ENCODE data around the gene TGFBR3L. TPM values are rescaled to one million over a fixed set of nuclear protein-coding genes. Genes with fewer than 3 reads are reported as not detected.
"Not testable (repeated sequence)": the region's sequence is repeated elsewhere in the genome, so short reads cannot be mapped to it uniquely, and the experiment has no call there.

TGFBR3L gene
- total and polyA plus RNA-seq, 5 donors from 2014 or later, result 1.1 TPM; not detected in 4

DNA sequence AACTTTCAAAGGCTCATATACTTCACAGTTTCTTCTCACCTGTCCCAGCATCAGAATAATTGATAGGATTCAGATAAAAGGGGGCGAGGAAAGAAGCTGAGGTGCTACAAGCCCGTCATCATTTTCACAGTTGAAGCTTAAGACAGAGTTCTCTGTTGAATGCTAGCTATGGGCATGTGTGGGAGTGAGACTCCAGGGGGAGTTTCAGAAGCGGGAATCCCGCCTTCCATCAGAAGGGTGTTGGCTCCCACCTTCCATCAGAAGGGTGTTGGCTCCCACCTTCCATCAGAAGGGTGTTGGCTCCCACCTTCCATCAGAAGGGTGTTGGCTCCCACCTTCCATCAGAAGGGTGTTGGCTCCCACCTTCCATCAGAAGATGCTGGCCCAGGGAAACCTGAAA lies 46.5 kb downstream of the TGFBR3L start:
- H3K27me3 Mint-ChIP-seq; H3K4me3 ChIP-seq (ENCODE audit: low read depth, low read length); H3K4me1 ChIP-seq (ENCODE audit: control insufficient read depth, insufficient read depth, low read length, poor library complexity, severe bottlenecking); DNase-seq; H3K4me1 Mint-ChIP-seq; H3K4me3 Mint-ChIP-seq; ATAC-seq (ENCODE audit: low read depth in 2 of 2); H3K27ac ChIP-seq (ENCODE audit: insufficient read depth, low read length, poor library complexity, severe bottlenecking); H3K9me3 ChIP-seq (ENCODE audit: control insufficient read depth in 2 of 2, low read length in 2 of 2); H3K9me3 Mint-ChIP-seq; H3K27ac Mint-ChIP-seq; H3K27me3 ChIP-seq (ENCODE audit: control insufficient read depth, insufficient read depth, low read length): not testable (repeated sequence)
- H3K36me3 ChIP-seq (ENCODE audit: control insufficient read depth, insufficient read depth, low read length), result peaks cover 52% of the 10 kb centered on the region
- H3K36me3 Mint-ChIP-seq, result peaks cover 13% of the 10 kb centered on the region

DNA sequence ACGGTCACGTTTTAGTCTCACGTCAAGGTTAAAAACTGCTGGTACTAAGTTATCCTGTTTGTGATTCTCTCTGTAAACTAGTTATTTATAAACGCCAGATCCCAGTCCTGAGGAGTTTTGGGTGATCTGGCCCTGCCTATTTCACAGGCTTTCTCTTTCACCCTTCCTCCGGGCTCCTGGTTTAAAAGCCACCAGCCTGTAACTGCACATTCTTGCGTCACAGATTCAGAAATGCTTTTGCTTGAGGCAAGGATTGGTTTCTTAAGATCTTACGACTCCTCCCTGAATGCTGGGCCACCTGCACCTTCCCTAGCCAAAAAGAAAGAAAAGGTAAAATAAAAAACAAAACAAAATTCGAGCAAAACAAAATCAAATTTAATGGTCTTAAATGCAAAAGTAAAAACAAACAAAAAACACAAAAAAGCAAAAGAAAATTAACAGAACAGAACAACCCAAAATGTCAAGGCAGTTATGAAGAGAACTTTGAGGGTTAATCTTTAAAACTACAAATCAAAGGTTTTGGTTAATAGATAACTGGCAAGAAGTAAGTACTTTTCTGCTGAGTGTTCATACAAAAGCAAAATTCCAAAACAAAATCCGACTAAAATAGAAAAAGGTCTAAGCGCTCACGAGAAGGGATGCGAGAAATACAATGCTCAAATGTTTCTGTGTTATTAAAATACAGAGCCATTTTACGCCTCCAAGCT lies 47.4 kb downstream of the TGFBR3L start:
- Mint-ChIP-seq H3K27ac (no peak overlapping the region), H3K4me3 (no peak overlapping the region), H3K27me3 (no peaks in the 10 kb centered on the region), H3K9me3 (no peaks in the 10 kb centered on the region), H3K36me3 (peaks cover 17% of the 10 kb centered on the region), H3K4me1 (peaks cover 0 to 4% (median 2%) of the 10 kb centered on the region in 4 donors)
- Histone ChIP-seq H3K4me3 (ENCODE audit: low read depth, low read length) (no peak overlapping the region), H3K9me3 (ENCODE audit: control insufficient read depth in 2 of 2, low read length in 2 of 2) (no peaks in the 10 kb centered on the region), H3K27ac (ENCODE audit: insufficient read depth, low read length, poor library complexity, severe bottlenecking) (no peak overlapping the region), H3K27me3 (ENCODE audit: control insufficient read depth, insufficient read depth, low read length) (no peaks in the 10 kb centered on the region), H3K36me3 (ENCODE audit: control insufficient read depth, insufficient read depth, low read length) (peaks cover 62% of the 10 kb centered on the region), H3K4me1 (ENCODE audit: control insufficient read depth, insufficient read depth, low read length, poor library complexity, severe bottlenecking) (no peaks in the 10 kb centered on the region)
- DNase-seq (no peak), ATAC-seq (ENCODE audit: low read depth in 2 of 2) (no peak)

DNA sequence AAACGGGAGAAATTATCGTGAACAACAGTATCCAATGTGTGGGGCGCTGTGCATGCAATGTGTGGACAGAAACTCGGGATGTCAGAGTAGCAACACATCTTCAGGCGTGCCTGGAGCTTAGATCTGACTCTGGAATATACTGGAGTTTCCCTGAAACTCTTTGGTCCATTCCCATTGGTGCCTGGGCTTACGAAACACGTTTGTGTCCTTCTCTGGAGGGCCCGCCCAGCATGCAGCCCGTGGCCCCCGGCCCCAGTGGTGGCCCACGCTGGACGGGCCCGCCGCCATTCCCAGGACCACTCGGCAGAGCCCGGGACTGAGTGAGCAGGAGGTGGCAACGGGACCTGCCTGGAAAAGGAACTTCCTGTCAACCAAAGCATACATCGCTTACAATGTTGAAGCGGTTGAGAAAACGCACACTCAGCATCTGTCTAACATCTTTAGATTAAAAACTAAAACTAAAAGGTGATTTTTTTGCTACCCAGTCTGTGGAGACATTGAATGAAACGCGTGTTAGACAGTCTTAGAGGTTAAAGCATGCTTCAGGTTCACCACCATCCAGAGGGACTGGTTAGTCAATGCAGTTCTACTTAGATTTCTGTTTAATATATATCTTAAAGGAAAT lies 48.1 kb downstream of the TGFBR3L start:
- DNase-seq, result no peak
- ATAC-seq (ENCODE audit: low read depth in 2 of 2), result no peak
- H3K27ac ChIP-seq (ENCODE audit: insufficient read depth, low read length, poor library complexity, severe bottlenecking), result no peak overlapping the region
- Mint-ChIP-seq H3K27me3 (no peaks in the 10 kb centered on the region), H3K36me3 (peaks cover 23% of the 10 kb centered on the region), H3K4me3 (no peak overlapping the region), H3K4me1 (peaks cover 0 to 4% (median 2%) of the 10 kb centered on the region in 4 donors), H3K9me3 (no peaks in the 10 kb centered on the region), H3K27ac (no peak overlapping the region)
- H3K4me3 ChIP-seq (ENCODE audit: low read depth, low read length), result no peak overlapping the region
- H3K36me3 ChIP-seq (ENCODE audit: control insufficient read depth, insufficient read depth, low read length), result peaks cover 69% of the 10 kb centered on the region
- no peaks in the 10 kb centered on the region for H3K9me3 ChIP-seq (ENCODE audit: control insufficient read depth in 2 of 2, low read length in 2 of 2)
- no peaks in the 10 kb centered on the region for H3K27me3 ChIP-seq (ENCODE audit: control insufficient read depth, insufficient read depth, low read length)
- H3K4me1 ChIP-seq (ENCODE audit: control insufficient read depth, insufficient read depth, low read length, poor library complexity, severe bottlenecking), result no peaks in the 10 kb centered on the region

DNA sequence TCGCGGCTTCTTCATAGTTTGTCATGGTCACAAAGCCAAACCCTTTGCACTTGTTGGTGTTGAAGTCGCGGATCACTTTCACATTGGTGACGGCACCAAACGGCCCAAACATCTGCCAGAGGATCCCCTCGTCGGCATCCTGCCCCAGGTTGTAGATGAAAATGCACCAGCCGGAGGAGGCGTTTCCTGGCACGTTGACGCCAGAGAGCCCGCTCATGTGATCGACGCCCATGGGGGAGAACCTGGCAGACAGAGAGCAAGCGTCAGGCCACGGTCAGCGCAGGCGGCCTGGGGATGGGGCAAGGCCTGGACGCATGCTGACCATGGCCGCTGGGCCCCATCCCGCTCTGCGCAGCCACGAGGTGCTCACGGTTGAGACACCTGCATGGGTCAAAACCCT lies 48.9 kb downstream of the TGFBR3L start:
- Mint-ChIP-seq H3K9me3 (no peaks in the 10 kb centered on the region), H3K27me3 (no peaks in the 10 kb centered on the region), H3K4me1 (peaks cover 0 to 4% (median 2%) of the 10 kb centered on the region in 4 donors), H3K4me3 (no peak overlapping the region), H3K36me3 (peaks cover 23% of the 10 kb centered on the region), H3K27ac (no peak overlapping the region)
- DNase-seq (no peak), ATAC-seq (ENCODE audit: low read depth in 2 of 2) (no peak)
- H3K4me3 ChIP-seq (ENCODE audit: low read depth, low read length), result no peak overlapping the region
- no peak overlapping the region for H3K27ac ChIP-seq (ENCODE audit: insufficient read depth, low read length, poor library complexity, severe bottlenecking)
- H3K9me3 ChIP-seq (ENCODE audit: control insufficient read depth in 2 of 2, low read length in 2 of 2), result no peaks in the 10 kb centered on the region
- peaks cover 75% of the 10 kb centered on the region for H3K36me3 ChIP-seq (ENCODE audit: control insufficient read depth, insufficient read depth, low read length)
- no peaks in the 10 kb centered on the region for H3K4me1 ChIP-seq (ENCODE audit: control insufficient read depth, insufficient read depth, low read length, poor library complexity, severe bottlenecking)
- no peaks in the 10 kb centered on the region for H3K27me3 ChIP-seq (ENCODE audit: control insufficient read depth, insufficient read depth, low read length)

DNA sequence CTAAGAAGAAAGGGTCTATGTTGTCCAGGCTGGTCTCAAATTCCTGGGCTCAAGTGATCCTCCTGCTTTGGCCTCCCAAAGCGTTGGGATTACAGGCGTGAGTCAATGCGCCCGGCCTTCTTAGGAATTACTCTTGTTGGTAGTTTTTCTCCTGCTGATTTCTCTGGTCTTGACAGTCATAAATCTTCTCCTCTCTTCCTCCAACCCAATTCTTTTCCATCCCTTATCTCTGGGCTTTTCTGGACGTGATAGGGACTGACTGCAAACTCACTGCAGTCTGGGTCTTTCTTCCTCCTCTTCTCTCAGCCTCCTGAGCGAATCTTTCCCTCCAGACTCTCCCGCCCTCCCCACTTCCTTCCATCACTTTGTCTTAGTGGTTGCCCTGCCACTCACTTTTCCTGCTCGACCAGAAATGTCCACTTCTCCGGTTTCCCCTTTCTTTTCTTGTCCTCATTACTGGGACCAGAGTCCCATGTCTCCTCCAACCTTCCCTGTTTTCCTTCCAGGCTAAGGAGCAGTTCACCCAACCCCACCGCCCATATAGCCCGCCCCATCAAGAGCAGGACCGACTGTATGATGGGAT lies 50.7 kb downstream of the TGFBR3L start:
- Mint-ChIP-seq H3K36me3 (peaks cover 23% of the 10 kb centered on the region), H3K27me3 (no peaks in the 10 kb centered on the region), H3K4me3 (no peak overlapping the region), H3K9me3 (no peaks in the 10 kb centered on the region), H3K27ac (no peak overlapping the region), H3K4me1 (peaks cover 0 to 5% (median 2%) of the 10 kb centered on the region in 4 donors)
- no peak overlapping the region for H3K27ac ChIP-seq (ENCODE audit: insufficient read depth, low read length, poor library complexity, severe bottlenecking)
- ATAC-seq (ENCODE audit: low read depth in 2 of 2) (no peak), DNase-seq (no peak)
- peaks cover 79% of the 10 kb centered on the region for H3K36me3 ChIP-seq (ENCODE audit: control insufficient read depth, insufficient read depth, low read length)
- H3K9me3 ChIP-seq (ENCODE audit: control insufficient read depth in 2 of 2, low read length in 2 of 2), result no peaks in the 10 kb centered on the region
- H3K27me3 ChIP-seq (ENCODE audit: control insufficient read depth, insufficient read depth, low read length), result no peaks in the 10 kb centered on the region
- H3K4me1 ChIP-seq (ENCODE audit: control insufficient read depth, insufficient read depth, low read length, poor library complexity, severe bottlenecking), result no peaks in the 10 kb centered on the region
- no peak overlapping the region for H3K4me3 ChIP-seq (ENCODE audit: low read depth, low read length)

DNA sequence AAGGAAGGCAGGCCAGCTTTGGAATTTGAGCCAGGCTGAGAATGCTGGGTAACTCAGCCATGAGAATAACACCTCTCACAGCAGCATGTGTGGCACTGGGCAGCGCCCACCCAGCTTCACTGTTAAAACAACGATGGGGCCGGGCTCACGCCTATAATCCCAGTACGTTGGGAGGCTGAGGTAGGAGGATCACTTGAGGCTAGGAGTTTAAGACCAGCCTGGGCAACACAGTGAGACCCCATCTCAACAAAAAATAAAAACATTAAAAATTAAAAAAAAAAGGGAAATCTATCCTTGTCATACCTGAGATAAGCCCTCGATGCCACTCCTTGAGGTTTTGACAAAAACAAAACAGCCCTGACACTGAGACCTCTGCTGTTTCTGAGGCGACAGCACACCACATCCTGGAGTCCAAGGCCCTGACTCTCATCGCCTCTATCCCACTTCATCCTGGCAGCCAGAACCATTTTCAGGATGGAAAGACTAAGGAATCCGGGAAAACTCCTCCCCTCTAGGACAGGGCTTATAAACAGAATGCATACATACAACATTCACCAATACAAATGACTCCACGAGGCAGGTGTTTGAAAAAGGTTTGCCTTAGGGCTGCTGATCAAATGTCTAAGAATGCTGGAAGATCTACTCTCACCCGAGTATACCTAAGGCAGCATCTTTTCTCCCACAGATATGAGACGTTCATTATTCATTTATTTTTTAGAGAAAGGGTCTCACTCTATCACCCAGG lies 51.5 kb downstream of the TGFBR3L start:
- Histone ChIP-seq H3K4me1 (ENCODE audit: control insufficient read depth, insufficient read depth, low read length, poor library complexity, severe bottlenecking) (no peaks in the 10 kb centered on the region), H3K36me3 (ENCODE audit: control insufficient read depth, insufficient read depth, low read length) (peaks cover 75% of the 10 kb centered on the region), H3K9me3 (ENCODE audit: control insufficient read depth in 2 of 2, low read length in 2 of 2) (no peaks in the 10 kb centered on the region), H3K27ac (ENCODE audit: insufficient read depth, low read length, poor library complexity, severe bottlenecking) (no peak overlapping the region), H3K4me3 (ENCODE audit: low read depth, low read length) (no peak overlapping the region), H3K27me3 (ENCODE audit: control insufficient read depth, insufficient read depth, low read length) (no peaks in the 10 kb centered on the region)
- DNase-seq, result no peak
- Mint-ChIP-seq H3K4me3 (no peak overlapping the region), H3K4me1 (peaks cover 0 to 5% (median 2%) of the 10 kb centered on the region in 4 donors), H3K27me3 (no peaks in the 10 kb centered on the region), H3K9me3 (no peaks in the 10 kb centered on the region), H3K27ac (no peak overlapping the region), H3K36me3 (peaks cover 23% of the 10 kb centered on the region)
- no peak for ATAC-seq (ENCODE audit: low read depth in 2 of 2)

DNA sequence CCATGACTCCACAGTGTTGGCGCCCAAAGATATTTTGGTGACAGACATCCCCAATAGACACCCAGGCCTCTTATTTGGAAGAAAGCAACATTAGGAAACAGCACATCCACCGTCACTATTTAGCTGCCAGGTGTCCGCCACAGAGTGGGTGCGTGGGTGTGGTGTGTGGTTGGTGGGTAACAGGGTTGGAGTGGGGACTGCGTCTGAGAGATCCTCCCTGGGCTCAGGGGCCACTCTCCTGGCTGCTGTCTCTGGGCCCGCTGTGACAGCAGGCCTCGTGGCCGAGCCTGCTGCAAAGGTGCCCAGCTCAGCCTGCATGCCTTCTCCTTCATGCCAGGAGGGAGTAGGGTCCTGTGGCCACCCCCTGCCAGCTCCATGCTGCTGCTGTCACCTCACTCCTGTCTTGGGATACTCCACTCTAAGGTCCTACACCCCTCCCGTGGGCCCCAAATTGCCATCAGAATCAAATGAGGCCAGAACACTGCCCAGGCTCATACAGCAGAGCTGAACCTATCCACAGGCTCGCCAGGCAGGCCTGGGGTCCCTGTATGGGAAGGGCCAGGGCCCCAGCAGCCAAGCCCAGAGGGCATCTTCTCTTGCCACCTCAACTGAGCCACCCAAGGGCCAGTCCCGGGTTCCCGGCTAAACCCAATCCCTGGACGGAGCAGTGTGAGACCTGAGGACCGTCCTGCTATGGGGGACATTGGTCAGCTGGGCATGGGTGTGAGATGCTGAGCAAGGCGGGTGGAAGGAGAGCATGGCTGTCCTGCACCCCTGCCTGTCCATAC lies 53.6 kb downstream of the TGFBR3L start:
- no peaks in the 10 kb centered on the region for H3K27me3 Mint-ChIP-seq
- H3K36me3 ChIP-seq (ENCODE audit: control insufficient read depth, insufficient read depth, low read length), result peaks cover 61% of the 10 kb centered on the region
- H3K4me1 Mint-ChIP-seq, result peaks cover 0 to 5% (median 2%) of the 10 kb centered on the region in 4 donors
- H3K9me3 ChIP-seq (ENCODE audit: control insufficient read depth in 2 of 2, low read length in 2 of 2), result no peaks in the 10 kb centered on the region
- H3K4me1 ChIP-seq (ENCODE audit: control insufficient read depth, insufficient read depth, low read length, poor library complexity, severe bottlenecking), result no peaks in the 10 kb centered on the region
- no peak for ATAC-seq (ENCODE audit: low read depth in 2 of 2)
- no peak overlapping the region for H3K27ac Mint-ChIP-seq
- H3K27me3 ChIP-seq (ENCODE audit: control insufficient read depth, insufficient read depth, low read length), result no peaks in the 10 kb centered on the region
- no peak overlapping the region for H3K27ac ChIP-seq (ENCODE audit: insufficient read depth, low read length, poor library complexity, severe bottlenecking)
- no peak overlapping the region for H3K4me3 ChIP-seq (ENCODE audit: low read depth, low read length)
- peaks cover 17% of the 10 kb centered on the region for H3K36me3 Mint-ChIP-seq
- H3K9me3 Mint-ChIP-seq, result no peaks in the 10 kb centered on the region
- no peak overlapping the region for H3K4me3 Mint-ChIP-seq
- no peak for DNase-seq

Measured in CD4-positive, CD25-positive, alpha-beta regulatory T cell (primary cell).